ACC112 (cell line): Measurements from ENCODE around the gene RDH12.

Experiments
- H2AFZ ChIP-seq: fragments of 200-600 bp; sonication (generic); one replicate; pipeline ENCODE4 v1.6.0; 2017; ENCODE audit warnings: antibody characterized with exemption, low read length; ENCODE audit not compliant: unreplicated experiment
- H3K27ac ChIP-seq: fragments of 200-600 bp; sonication (generic); 2 replicates; pipeline ENCODE4 v1.5.1; 2014; ENCODE audit warnings: low read depth, mild to moderate bottlenecking, antibody characterized with exemption, low read length, moderate library complexity
- H3K27me3 ChIP-seq: fragments of 200-600 bp; sonication (generic); 2 replicates; pipeline ENCODE4 v1.6.1; 2014; ENCODE audit warnings: mild to moderate bottlenecking, antibody characterized with exemption, low read length, moderate library complexity, mixed read lengths; ENCODE audit not compliant: insufficient read depth
- H3K36me3 ChIP-seq: fragments of 200-600 bp; sonication (generic); 2 replicates; pipeline ENCODE4 v1.6.1; 2016; ENCODE audit warnings: mild to moderate bottlenecking, antibody characterized with exemption, low read length, moderate library complexity, mixed read lengths; ENCODE audit not compliant: insufficient read depth
- H3K4me1 ChIP-seq: fragments of 200-600 bp; sonication (generic); one replicate; pipeline ENCODE4 v1.6.1; 2016; ENCODE audit warnings: low read length, mixed read lengths; ENCODE audit not compliant: insufficient read depth, unreplicated experiment, control insufficient read depth
- H3K4me3 ChIP-seq: fragments of 200-600 bp; sonication (generic); 2 replicates; pipeline ENCODE4 v1.5.1; 2014; ENCODE audit warnings: mild to moderate bottlenecking, low read depth, low read length
- H3K79me2 ChIP-seq: fragments of 200-600 bp; sonication (generic); one replicate; pipeline ENCODE4 v1.6.0; 2016; ENCODE audit warnings: low read length; ENCODE audit not compliant: control insufficient read depth, unreplicated experiment, insufficient read depth

RDH12 gene

DNA sequence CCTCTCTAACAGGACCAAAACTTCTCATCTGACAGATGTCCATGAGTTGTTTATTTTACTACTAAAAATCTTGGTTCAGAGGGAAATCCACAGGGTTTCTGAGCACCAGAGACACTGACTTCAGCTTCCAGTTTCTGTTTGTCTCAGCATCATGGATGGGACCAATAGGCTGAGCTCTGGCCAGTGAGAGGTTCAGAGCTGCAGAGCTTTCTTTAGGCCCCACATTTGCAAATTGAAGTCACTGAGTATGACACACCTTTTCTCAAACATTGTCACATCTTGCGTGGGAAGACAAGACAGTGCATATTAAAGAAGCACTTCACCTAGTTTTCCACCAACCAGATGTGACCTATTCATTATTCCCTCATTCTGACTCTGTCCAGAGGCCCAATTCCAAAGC, 45.2 kb downstream of the RDH12 start:
- no peak overlapping the region for H3K4me3 ChIP-seq
- no peaks in the 10 kb centered on the region for H3K4me1 ChIP-seq
- no peak overlapping the region for H2AFZ ChIP-seq
- H3K27me3 ChIP-seq, result peaks cover 3% of the 10 kb centered on the region; the same call in 1 of the 2 replicates
- peaks cover 32% of the 10 kb centered on the region; the same call in 1 of the 2 replicates for H3K36me3 ChIP-seq
- H3K79me2 ChIP-seq, result no peaks in the 10 kb centered on the region
- H3K27ac ChIP-seq, result no peak overlapping the region

DNA sequence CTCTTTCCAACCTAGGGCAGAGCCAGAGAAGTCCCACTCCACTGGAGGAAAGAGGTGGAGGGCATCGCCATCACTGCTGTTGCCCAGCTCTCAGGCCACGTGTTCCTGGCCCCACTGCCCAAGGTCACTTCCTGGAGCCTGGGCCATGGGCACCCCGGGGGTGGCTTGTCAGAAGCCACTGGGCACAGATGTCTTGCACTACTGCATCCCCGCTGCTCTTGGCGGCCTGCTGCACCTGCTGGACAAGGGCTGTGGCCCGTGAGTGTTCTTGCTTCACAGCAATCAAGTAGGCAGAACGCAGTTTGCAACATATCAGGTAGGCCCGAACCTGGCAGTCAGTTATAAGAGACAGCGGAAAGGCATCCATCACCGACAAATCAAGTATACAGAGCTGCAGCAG, 46.6 kb downstream of the RDH12 start:
- Histone ChIP-seq H3K4me1 (no peaks in the 10 kb centered on the region), H3K36me3 (peaks cover 45% of the 10 kb centered on the region), H3K79me2 (no peaks in the 10 kb centered on the region), H3K27me3 (no peaks in the 10 kb centered on the region), H2AFZ (no peak overlapping the region), H3K4me3 (no peak overlapping the region), H3K27ac (no peak overlapping the region)

DNA sequence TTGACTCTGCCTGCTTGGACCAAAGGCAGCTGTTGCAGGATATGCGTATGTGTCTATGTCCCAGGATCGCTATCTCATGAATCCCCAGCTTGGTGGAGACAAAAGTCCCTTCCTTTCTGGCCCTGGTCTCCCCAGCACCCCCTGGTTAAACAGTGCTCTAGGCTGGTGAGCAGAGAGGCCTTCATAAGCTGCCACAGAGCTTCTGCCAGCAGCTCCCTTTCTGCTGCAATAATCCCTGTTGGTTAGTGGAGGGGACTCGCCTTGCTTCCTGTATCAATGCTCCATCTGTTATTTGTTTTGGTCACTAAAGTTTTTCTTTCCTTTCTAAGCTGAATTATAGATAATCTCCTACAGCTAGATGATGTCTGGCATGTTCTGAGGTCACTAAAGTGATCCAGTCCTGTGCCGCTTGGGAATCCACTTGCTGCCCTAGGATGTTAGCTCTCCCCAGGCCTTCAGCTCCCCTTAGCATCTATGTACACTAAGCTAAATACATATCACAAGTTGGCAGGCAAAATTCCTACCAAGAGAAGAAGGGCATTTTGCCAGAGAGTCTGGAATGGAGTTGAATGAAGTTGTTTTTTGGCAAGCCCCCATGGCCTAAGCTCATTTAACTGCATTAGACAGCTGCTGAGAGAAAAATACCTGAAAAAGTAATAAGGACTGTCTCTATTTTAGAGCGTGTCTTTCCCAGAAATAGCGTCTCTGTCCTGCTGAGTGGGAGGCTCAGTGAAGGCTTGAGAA, 47.8 kb downstream of the RDH12 start:
- H3K4me1 ChIP-seq, result no peaks in the 10 kb centered on the region
- no peak overlapping the region for H2AFZ ChIP-seq
- no peak overlapping the region for H3K27ac ChIP-seq
- no peaks in the 10 kb centered on the region for H3K79me2 ChIP-seq
- peaks cover 57% of the 10 kb centered on the region for H3K36me3 ChIP-seq
- no peaks in the 10 kb centered on the region for H3K27me3 ChIP-seq
- no peak overlapping the region for H3K4me3 ChIP-seq

DNA sequence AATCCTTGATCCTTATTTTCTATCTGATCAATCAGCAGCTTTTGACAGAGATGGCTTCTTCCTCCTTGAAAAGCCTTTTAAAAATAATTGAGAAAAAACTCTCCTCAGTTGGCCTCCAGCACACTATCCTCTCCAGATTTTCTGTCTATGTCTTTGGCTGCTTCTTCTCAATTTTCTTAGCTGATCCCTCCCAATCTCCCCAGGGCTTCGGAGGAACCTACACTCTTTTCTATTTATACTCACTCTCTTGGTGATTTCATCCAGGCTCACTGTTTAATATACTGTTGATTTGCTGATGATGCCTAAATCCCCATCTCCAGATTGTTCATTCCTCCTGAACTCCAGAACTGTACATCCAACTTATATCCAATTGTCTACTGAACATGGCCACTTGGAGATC, 54.8 kb downstream of the RDH12 start:
- H3K27me3 ChIP-seq, result no peaks in the 10 kb centered on the region
- H2AFZ ChIP-seq, result no peak overlapping the region
- H3K27ac ChIP-seq, result no peak overlapping the region
- H3K4me1 ChIP-seq, result no peaks in the 10 kb centered on the region
- H3K79me2 ChIP-seq, result no peaks in the 10 kb centered on the region
- no peak overlapping the region for H3K4me3 ChIP-seq
- peaks cover 41% of the 10 kb centered on the region for H3K36me3 ChIP-seq

DNA sequence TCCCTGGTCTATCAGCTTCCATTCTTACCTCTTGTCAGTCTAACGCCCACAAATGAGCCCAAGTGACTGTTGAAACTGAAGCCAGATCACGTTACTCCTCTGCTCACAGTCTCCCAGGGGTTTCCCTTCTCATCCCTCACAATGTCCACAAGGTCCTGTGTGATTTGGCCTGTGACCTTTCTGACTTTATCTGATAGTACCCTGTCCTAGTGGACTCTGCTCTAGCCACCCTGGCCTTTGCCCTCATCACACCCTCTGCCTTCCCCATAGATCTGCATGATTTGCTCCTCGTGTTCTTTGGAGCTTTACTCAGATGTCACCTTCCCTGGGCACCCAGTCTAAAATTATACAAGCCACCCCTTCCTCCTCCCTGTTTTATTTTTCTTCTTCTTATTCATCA, 55.5 kb downstream of the RDH12 start:
- Histone ChIP-seq H3K27ac (no peak overlapping the region), H2AFZ (no peak overlapping the region), H3K36me3 (peaks cover 38% of the 10 kb centered on the region), H3K4me3 (no peak overlapping the region), H3K79me2 (no peaks in the 10 kb centered on the region), H3K27me3 (no peaks in the 10 kb centered on the region), H3K4me1 (no peaks in the 10 kb centered on the region)

DNA sequence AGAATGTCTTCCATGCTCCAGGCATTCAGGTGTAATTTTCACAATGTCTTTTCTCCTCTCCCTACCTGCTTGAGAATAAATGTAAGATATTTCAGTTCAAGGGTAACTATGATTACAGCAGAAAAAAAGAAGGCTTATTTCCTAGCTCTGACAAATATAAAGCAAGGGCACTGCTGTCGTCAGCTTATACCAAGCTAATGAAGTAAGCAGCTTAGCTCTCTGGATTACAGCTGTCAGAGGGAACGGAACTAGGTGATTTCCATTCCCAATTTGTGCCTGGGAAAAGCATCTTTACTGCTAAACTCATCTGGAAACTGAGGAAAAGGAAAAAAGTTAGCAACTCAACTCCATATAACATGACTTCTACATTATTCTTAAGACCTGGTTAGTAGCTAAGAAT, 58.2 kb downstream of the RDH12 start:
- no peaks in the 10 kb centered on the region for H3K27me3 ChIP-seq
- no peaks in the 10 kb centered on the region for H3K79me2 ChIP-seq
- H3K4me1 ChIP-seq, result no peaks in the 10 kb centered on the region
- no peak overlapping the region for H2AFZ ChIP-seq
- no peak overlapping the region for H3K27ac ChIP-seq
- H3K36me3 ChIP-seq, result peaks cover 23% of the 10 kb centered on the region
- H3K4me3 ChIP-seq, result no peak overlapping the region

DNA sequence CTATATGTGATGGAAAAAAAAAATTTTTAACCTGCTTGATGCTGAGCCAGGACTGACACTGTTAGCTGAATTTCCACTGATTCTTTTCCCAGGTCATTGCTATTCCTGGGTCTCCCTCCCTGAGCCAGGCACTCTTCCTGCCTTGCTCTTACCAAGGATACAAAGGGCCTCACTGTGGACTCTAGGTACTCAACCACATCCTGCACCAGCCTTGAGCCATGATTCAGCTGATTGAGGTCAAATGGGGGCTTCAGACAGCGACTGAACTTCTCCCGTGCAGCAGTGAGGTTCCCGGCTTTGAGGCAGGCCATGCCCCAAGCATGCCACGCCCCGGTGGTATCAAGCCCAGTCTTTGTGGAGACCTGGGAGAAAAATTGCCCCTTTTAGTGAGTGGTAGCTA, 60.4 kb downstream of the RDH12 start:
- no peak overlapping the region for H3K4me3 ChIP-seq
- H3K27ac ChIP-seq, result no peak overlapping the region
- H3K36me3 ChIP-seq, result peaks cover 22% of the 10 kb centered on the region
- no peaks in the 10 kb centered on the region for H3K27me3 ChIP-seq
- no peaks in the 10 kb centered on the region for H3K4me1 ChIP-seq
- no peaks in the 10 kb centered on the region for H3K79me2 ChIP-seq
- no peak overlapping the region for H2AFZ ChIP-seq

DNA sequence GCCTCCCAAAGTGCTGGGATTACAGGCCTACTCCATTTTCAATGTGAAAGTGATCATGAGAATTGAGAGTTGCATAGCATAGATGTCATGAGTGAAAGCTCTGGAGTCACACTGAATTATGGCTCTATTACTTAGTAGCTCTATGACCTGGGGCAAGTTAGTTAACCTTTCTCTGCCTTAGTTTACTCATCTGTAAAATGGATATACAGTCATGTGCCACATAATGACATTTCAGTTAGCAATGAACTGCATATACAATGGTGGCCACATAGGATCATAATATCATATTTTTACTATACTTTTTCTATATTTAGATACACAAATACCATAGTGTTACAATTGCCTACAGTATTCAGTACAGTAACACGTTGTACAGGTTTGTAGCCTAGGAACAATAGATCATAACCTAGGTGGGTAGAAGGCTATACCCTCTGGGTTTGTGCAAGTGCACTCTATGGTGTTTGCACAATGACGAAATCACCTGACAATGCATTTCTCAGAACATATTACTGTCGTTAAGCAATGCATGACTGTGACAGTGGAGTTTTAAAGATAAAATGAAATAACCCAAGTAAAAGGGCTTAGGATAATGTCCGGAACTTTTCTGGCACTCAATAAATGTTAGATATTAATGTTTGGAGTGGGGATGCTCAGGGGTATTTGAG, 61.6 kb downstream of the RDH12 start:
- Histone ChIP-seq H3K79me2 (no peaks in the 10 kb centered on the region), H3K4me3 (no peak overlapping the region), H3K4me1 (no peaks in the 10 kb centered on the region), H3K27ac (no peak overlapping the region), H3K27me3 (no peaks in the 10 kb centered on the region), H3K36me3 (peaks cover 32% of the 10 kb centered on the region), H2AFZ (no peak overlapping the region)

DNA sequence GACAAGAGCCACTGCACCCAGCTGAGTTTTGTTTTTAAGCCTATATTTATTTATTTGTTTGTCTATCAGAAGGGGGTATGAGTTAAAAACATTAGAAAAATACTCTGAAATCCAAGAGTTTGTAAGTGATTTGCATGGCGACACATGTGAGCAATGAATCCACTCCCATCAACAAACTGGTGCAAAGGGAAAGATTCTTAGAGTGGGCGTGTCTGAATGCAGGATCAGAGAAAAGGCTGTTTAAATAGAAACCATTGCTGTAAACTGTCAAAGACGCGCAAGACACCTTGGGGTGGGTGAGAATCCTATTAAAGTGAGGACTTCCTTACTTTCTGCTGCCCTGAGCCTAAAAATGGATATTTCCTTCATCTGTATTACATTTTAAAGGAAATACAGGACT, 62.8 kb downstream of the RDH12 start:
- Histone ChIP-seq H3K79me2 (no peaks in the 10 kb centered on the region), H3K27me3 (no peaks in the 10 kb centered on the region), H3K27ac (no peak overlapping the region), H2AFZ (no peak overlapping the region), H3K4me3 (no peak overlapping the region), H3K36me3 (peaks cover 39% of the 10 kb centered on the region), H3K4me1 (no peaks in the 10 kb centered on the region)

DNA sequence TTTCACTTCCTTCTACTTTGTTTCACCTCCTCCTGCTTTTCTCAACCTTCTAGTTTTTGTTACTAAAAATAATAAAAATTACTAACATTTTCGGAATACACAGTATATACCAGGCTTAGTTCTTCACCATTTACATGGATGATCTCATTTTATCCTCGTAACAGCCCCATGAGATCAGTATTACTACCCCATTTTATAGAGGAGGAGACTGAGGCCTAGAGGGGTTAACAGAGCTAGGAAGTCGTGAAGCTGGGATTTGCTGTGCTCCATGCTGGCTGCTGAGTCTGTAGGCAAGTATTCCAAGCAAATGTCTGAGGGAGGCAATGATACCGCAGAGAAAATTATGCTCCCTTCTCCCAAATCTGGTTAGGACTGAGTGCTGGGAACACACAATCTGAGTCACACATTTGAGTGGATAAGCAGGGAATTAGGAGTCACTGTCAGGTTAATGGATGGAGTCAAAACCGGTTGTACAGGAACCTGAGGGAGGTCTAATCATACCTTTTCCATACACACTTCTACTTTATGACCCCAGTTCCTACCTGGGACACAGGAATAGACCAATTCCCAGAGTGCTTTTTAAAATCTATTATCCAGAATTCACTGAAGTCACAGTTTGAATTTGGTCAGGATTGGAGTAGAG, 63.6 kb downstream of the RDH12 start:
- Histone ChIP-seq H3K4me1 (no peaks in the 10 kb centered on the region), H3K4me3 (no peak overlapping the region), H3K79me2 (no peaks in the 10 kb centered on the region), H3K27me3 (no peaks in the 10 kb centered on the region), H3K27ac (no peak overlapping the region), H3K36me3 (peaks cover 36% of the 10 kb centered on the region), H2AFZ (no peak overlapping the region)
